Measurements from ENCODE around the gene CCDC74A. TPM values are rescaled to one million over a fixed set of nuclear protein-coding genes. Genes with fewer than 3 reads are reported as not detected.

The CCDC74A gene
- total RNA-seq, 1 donor, result 13.4 TPM

DNA sequence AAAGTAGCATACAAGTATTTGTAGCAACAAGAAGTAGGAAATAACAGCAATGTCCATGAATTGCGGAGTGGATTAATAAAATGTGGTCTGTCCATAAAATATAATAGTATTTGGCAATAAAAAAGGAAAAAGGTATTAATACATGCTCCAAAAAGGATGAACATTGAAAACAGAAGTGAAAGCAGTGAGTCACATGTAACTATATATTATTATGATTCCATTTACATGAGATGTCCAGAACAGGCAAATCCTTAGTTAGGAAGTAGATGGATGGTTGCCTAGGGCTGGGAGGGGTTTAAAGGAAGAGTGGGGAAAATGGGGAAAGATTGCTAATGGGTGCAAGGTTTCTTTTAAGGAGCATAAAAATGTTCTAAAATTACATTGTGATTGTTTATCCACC is 44.5 kb downstream of the CCDC74A start:
- Histone ChIP-seq H3K27ac (ENCODE audit: low read depth, low read length) (no peak overlapping the region), H3K4me3 (ENCODE audit: insufficient read depth, low read length) (no peak overlapping the region), H3K9me3 (ENCODE audit: low read depth, low read length) (no peaks in the 10 kb centered on the region), H3K79me2 (ENCODE audit: insufficient read depth, low read length) (no peaks in the 10 kb centered on the region), H3K4me1 (ENCODE audit: insufficient read depth, low read length) (no peaks in the 10 kb centered on the region), H3K36me3 (ENCODE audit: insufficient read depth, low read length) (no peaks in the 10 kb centered on the region), H3K27me3 (ENCODE audit: insufficient read depth, low read length) (no peaks in the 10 kb centered on the region), H3K4me2 (ENCODE audit: insufficient read depth, low read length) (no peak overlapping the region), H2AFZ (ENCODE audit: low read length) (no peak overlapping the region), H4K20me1 (ENCODE audit: insufficient read depth, low read length) (no peaks in the 10 kb centered on the region)
- DNase-seq (ENCODE audit: insufficient read length, low spot score, missing footprints), result no peak
- TF ChIP-seq, protein P1, sequence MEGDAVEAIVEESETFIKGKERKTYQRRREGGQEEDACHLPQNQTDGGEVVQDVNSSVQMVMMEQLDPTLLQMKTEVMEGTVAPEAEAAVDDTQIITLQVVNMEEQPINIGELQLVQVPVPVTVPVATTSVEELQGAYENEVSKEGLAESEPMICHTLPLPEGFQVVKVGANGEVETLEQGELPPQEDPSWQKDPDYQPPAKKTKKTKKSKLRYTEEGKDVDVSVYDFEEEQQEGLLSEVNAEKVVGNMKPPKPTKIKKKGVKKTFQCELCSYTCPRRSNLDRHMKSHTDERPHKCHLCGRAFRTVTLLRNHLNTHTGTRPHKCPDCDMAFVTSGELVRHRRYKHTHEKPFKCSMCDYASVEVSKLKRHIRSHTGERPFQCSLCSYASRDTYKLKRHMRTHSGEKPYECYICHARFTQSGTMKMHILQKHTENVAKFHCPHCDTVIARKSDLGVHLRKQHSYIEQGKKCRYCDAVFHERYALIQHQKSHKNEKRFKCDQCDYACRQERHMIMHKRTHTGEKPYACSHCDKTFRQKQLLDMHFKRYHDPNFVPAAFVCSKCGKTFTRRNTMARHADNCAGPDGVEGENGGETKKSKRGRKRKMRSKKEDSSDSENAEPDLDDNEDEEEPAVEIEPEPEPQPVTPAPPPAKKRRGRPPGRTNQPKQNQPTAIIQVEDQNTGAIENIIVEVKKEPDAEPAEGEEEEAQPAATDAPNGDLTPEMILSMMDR (IDR thresholded peaks at IDR 0.05; ENCODE audit: extremely low read depth, low read depth, low read length), result no peak

DNA sequence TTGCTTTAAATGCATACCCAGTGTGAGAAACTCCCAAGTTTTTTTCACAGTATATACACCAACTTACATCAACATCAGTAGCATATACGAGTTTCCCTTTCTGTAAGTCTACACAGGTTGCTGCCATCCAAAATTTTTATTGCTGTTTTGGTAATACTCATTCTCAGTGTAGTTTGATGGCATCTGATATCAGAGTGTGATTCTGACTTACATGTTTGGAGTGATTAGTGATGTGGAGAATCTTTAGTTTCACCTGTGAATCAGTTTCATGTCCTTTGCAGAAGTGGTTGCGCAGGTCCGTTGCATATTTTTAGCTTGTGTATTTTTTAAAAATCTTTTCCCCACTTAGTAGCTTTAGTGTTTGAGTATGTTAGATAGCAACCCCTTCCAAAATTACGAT is 50.1 kb downstream of the CCDC74A start:
- H3K4me1 ChIP-seq (ENCODE audit: insufficient read depth, low read length), result no peaks in the 10 kb centered on the region
- H3K36me3 ChIP-seq (ENCODE audit: insufficient read depth, low read length), result no peaks in the 10 kb centered on the region
- no peaks in the 10 kb centered on the region for H4K20me1 ChIP-seq (ENCODE audit: insufficient read depth, low read length)
- TF ChIP-seq, protein P1 (IDR thresholded peaks at IDR 0.05; ENCODE audit: extremely low read depth, low read depth, low read length), result no peak
- no peak overlapping the region for H3K27ac ChIP-seq (ENCODE audit: low read depth, low read length)
- DNase-seq (ENCODE audit: insufficient read length, low spot score, missing footprints), result no peak
- no peak overlapping the region for H2AFZ ChIP-seq (ENCODE audit: low read length)
- no peaks in the 10 kb centered on the region for H3K79me2 ChIP-seq (ENCODE audit: insufficient read depth, low read length)
- H3K4me2 ChIP-seq (ENCODE audit: insufficient read depth, low read length), result no peak overlapping the region
- H3K9me3 ChIP-seq (ENCODE audit: low read depth, low read length), result no peaks in the 10 kb centered on the region
- H3K27me3 ChIP-seq (ENCODE audit: insufficient read depth, low read length), result no peaks in the 10 kb centered on the region
- H3K4me3 ChIP-seq (ENCODE audit: insufficient read depth, low read length), result no peak overlapping the region

DNA sequence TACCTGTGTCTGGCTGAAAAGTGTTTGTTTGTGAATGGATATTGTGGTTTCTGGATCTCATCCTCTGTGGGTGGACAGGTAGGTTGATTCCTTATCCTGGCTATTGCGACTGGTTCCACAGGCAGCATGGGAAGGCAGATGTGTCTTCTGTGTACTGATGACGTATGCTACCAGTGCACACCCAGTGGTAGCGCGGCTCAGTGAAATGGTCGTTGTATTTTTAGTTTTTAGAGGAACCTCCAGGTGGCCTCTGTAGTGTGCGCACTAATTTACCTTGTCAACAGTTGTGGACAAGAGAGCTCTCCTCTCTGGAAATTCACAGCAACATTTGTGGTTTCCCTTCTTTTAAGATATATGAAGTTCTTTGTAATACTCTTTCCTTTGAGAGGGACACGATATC is 52.5 kb downstream of the CCDC74A start:
- Histone ChIP-seq H2AFZ (ENCODE audit: low read length) (no peak overlapping the region), H3K27ac (ENCODE audit: low read depth, low read length) (no peak overlapping the region), H3K27me3 (ENCODE audit: insufficient read depth, low read length) (no peaks in the 10 kb centered on the region), H3K9me3 (ENCODE audit: low read depth, low read length) (no peaks in the 10 kb centered on the region), H4K20me1 (ENCODE audit: insufficient read depth, low read length) (no peaks in the 10 kb centered on the region), H3K36me3 (ENCODE audit: insufficient read depth, low read length) (no peaks in the 10 kb centered on the region), H3K4me2 (ENCODE audit: insufficient read depth, low read length) (no peak overlapping the region), H3K79me2 (ENCODE audit: insufficient read depth, low read length) (no peaks in the 10 kb centered on the region), H3K4me3 (ENCODE audit: insufficient read depth, low read length) (no peak overlapping the region), H3K4me1 (ENCODE audit: insufficient read depth, low read length) (no peaks in the 10 kb centered on the region)
- TF ChIP-seq, protein P1 (IDR thresholded peaks at IDR 0.05; ENCODE audit: extremely low read depth, low read depth, low read length), result no peak
- DNase-seq (ENCODE audit: insufficient read length, low spot score, missing footprints), result no peak

Other genes starting within 250 kb of the CCDC74A start
- gene RAB6D, start 163.7 kb upstream of the CCDC74A start, total RNA-seq, result under 0.01 TPM in 1 of 2 replicates, not detected in the other
- gene TUBA3D, start 51.8 kb upstream of the CCDC74A start, total RNA-seq, result not detected in 2 replicates
- gene MZT2A, start 35.5 kb upstream of the CCDC74A start, total RNA-seq, result 45.2 and 59.8 TPM in 2 replicates

Data from osteoblast (primary cell).